CD4-positive, alpha-beta T cell treated with Interleukin-4 for 1 hour (primary cell): ENCODE measurements around the gene DCTN3.
"Not testable (repeated sequence)": the region's sequence is repeated elsewhere in the genome, so short reads cannot be mapped to it uniquely, and the experiment has no call there.

Experiments
- DNase-seq, 2 donors: peaks; one replicate each; pipeline ENCODE4 v3.0.0-alpha.2; 2020 to 2022

The DCTN3 gene

GRCh38 chr9:34646211-34647083, 26.2 kb upstream of the DCTN3 start, which contains the start of gene GALT:
TSS of gene GALT (plus strand) at chr9:34646675. CDS start at chr9:34646705, 30 bp downstream.
- peak; percentile 92 to 97 for DNase-seq

DNA sequence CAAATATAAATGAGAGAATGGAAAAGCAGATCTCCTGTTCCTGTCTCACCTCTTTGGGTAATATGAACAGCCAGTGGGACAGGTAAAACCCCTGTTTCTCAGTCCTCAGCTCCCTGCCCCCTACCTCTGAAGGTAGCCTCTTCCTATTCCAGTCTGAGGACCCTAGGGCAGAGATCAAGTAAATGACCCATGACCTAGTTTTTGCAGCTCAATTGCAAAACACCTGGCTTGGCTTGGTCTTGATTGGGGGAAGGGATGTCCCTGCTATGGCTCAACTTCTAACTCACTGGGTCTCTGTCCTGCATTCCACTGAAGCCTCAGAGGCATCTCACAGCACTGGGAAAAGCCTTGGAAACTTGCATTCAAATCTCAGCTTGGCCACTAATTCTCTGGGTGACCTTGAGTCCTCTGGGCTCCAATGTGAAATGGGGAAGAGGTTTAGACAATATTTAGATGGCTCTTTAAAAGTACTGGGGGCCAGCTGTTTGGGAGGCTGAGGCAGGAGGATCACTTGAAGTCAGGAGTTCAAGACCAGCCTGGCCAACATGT, 24.5 kb upstream of the DCTN3 start:
- DNase-seq, result no peak

- no peak for DNase-seq
These were observed 22.4 kb upstream of the DCTN3 start for GRCh38 chr9:34642679-34643078.

GRCh38 chr9:34639322-34639721, 19.0 kb upstream of the DCTN3 start:
- not testable (repeated sequence) for DNase-seq

GRCh38 chr9:34638138-34638445, 17.8 kb upstream of the DCTN3 start:
- no peak for DNase-seq

DNA sequence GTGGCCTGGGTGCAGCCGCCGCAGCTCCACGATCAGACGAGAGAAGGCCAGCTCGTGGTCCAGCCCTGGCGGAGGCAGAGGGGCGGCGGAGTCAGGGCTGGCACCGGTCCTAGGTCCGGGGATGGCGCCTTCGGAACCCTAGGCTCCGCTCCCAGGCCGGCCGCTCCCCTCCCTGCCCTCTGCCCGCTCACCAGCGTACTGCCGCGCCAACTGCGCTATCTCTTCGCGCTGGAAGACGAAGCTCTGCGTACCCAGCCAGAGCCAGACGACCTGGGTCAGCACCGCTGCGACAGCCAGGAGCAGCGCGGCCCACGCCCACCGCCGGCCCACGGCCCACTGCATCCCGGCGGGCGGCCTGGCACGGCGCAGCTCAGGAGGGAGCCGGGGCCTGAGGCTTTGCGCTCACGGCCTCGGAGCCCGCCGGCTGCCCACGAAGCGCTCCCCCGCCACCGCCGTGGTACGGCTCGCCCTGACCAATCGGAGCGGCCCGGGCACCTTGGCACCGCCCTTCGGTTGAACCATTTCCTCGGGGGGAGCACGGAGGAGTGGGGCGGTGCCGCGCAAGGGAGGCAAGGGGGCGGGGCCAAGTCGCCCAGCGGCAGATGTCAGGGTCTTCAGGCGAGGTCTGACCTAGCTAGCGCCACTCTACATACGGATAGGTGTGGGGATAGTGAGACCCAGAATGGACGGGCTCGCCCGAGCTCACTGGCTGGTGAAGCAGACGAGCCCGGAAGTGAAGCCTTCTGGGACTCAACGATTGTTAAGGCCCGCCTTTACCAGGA, 17.3 kb upstream of the DCTN3 start, which contains the start of gene SIGMAR1:
Gene SIGMAR1 (minus strand): TSS at position 432 of the 782 bp plus-strand sequence. CDS start 90 bp downstream, at position 342.
- peak; percentile 90 to 96 for DNase-seq

DNA sequence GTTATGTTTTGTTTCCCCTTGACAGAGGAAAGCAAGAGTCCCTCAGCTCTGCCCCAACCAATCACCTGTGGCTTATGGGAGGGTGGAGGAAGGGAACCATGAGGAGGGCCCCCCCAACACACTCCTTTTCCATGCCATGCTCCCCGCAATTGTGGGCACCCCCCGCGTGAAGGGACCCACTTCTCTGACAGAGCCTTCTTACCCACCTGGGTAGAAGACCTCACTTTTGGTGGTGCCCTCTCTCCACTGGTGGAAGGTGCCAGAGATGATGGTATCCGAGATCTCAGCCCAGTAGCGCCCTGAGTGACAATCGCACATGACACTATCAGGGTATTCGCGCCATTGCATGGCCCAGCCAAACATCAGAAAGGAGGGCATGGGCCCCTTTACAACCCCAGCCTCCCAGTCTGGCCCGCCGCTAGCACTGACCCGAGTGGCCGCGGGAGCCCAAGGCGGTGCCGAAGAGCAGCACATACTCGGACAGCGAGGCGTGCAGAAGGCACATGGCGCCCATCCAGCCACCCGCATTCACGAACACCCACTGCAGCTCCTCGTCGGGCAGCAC, 16.6 kb upstream of the DCTN3 start:
- DNase-seq, result no peak

- DNase-seq, result no peak
These were observed 15.3 kb upstream of the DCTN3 start for GRCh38 chr9:34635556-34635955.

GRCh38 chr9:34634551-34635248, 14.4 kb upstream of the DCTN3 start:
- DNase-seq, result no peak

- DNase-seq, result peak; percentile 80 to 84
These were observed 13.7 kb upstream of the DCTN3 start for GRCh38 chr9:34633851-34634550.

- DNase-seq, result no peak
These were observed 12.9 kb upstream of the DCTN3 start for GRCh38 chr9:34633166-34633565.

DNA sequence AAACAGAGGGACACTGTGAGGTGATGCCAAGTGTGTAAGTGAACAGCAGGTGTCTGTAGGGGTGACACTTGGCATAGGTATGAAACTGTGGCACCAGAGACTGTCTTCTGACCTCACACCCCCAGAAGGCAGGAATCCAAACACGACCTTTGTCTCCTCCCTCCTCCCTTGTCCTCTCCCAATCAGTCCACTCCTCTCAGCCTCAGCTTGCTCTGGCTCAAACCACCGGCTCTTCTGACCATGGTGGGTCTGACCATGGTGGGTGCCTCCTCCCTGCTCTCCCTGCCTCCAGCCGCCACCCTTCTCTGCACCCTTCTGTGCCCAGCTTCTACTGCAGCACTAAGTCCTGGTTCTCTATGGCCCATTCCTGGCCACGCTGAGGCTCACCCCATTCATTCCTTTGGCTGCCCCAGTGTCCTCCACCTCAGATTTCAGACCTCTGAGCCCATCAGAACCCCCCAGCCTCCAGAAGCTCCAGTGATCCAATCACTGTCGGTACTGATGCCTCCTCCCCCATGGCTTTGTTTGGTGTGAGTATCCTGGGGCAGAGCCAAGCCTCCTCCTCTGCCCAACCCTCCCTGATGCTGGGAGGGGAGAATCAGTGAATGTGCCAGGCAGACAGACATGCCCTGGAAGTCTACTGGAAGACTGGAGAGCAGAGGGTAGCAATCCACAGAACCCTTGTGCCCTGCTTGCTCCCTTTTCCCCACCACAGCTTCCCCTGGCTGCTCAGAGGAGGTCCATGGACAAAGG, 10.3 kb upstream of the DCTN3 start:
- DNase-seq, result no peak

- no peak for DNase-seq
These were observed 9.2 kb upstream of the DCTN3 start for GRCh38 chr9:34629491-34629808.

DNA sequence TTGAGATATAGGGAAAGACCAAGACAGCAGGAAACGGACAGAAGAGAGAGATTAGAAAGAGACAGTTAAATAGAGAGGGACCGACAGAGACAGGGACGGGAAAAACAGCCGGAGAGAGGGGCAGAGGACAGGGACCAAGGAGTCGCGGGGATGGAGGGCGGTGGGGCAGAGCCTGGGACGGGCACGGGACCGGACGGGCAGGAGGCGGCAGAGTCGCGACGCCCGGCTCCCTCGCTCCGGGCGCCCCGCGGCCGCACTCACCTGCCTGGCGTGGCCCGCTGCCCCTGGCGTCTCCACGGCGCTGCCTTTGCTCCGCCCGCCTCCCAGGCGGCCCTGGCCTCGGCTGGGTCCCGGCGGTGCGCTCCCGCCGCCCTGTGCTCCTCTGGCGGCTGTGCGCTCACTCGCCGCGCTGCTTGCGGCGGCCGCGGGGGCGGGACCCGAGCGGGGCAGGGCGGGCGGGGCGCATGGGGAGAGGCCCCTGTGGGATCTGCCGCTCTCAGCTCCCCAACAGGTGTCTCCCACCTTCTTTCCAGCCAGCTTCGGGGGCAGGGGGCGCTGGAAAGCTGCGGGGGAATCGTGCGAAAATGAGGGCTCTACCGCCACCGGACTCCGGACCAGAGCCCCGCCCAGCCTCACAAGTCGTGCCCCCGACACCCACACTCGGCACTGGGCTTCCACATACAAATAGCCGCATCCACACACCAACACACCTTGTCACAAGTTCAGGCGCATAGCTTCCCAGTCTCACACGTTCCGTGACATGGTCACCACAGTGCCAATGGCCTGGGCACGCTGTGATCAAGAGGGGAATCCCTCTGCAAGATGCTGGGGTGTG, 8.6 kb upstream of the DCTN3 start, which contains the start of gene ARID3C:
Gene ARID3C (minus strand): TSS at position 411 of the 835 bp plus-strand sequence. CDS start 1,052 bp downstream, outside the sequence.
- no peak for DNase-seq

GRCh38 chr9:34627716-34628655, 7.7 kb upstream of the DCTN3 start:
- DNase-seq, result no peak

DNA sequence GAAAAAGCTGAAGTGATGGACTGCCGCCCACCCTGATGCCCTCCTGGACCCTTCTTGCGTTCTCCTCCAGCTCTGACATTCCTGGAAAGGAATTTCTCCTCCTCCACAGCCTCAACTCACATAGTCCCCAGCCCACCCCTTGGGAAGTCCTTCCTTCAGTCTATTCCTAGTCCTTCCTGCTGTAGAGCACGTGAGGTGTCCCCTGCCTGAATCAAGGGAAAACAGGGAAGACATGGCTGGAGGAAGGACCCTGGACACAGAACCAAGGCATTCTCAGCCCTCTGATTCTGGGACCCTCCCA, 4.8 kb upstream of the DCTN3 start:
- no peak for DNase-seq

DNA sequence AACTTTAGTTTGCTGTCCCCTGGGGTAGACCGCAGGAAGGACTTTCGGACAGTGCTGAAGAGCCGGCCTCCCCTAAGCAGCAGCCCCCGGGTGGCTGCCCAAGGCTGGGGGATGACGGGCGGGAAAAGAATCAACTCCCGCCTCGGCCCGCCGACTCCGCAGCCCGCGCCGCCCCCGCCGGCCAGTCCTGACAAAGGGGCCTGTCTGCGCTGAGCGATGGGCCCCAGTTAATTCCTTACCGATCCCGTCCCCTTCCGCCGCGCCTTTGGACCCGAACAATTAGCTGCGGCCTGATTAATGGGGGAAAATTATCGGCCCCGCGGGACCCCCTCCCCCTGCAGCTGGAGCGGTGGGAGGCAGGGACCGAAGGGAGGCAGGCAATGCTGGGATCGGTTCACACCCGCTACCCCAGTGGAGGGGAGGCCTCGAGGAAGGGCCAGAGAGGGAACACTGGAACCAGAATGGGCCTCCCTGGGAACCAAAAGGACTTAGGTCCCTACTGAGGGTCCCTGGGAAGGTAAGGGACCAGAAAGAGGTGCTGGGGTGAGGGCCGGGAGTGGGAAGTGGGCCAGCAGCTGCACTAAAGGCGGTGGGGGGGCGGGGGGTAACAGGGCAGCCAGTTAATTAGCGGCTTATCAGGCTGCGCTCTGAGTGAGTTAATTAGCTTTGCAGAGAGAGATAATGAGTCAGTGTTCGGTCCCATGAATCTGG, 4.3 kb upstream of the DCTN3 start:
- DNase-seq, result no peak

DNA sequence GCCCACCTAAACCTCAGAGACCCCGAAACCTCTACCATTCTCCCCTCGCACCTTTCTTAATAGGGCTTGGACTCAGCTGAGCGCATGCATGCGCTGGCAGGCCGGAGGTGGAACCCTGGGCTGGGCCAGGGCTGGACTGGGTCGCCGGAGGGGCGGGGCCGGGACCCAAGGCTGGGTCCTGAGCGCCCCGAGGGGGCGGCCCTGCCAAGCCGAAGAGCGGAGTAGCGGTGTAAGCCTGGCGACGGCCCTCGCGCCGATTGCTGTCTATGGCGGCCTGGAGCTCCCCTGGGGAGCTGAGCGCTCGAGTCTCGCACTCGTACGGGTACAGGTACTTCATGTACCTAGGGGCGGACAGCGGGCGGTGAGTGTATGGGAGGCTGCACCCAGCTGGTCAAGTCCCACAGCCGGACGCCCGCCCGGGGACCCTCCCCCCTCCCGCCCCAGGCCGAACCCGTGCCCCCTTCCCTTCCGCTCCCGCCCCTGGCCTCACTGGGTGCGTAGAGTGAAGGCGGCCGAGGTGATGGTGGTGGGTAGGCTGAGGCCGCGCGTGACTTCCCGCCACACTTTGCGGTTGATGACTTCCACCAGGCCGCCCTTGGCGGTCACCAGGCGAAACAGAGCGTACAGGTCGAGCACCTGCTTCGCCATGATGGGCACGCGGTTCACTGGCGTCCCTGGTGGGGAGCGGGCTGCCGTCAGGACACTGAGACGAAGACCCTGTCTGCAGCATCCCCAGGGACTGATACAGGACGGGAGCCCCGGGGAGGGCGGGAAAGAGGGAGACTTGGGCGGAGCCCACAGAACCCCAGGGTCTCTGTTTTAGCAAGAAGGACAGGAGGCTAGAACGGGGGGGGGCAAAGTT, 3.3 kb upstream of the DCTN3 start:
- no peak for DNase-seq
